ENCODE results near the gene CNTN5.
"Not testable (repeated sequence)": the region's sequence is repeated elsewhere in the genome, so short reads cannot be mapped to it uniquely, and the experiment has no call there.

Gene CNTN5

GRCh38 chr11:100151944-100152343 is 1131.2 kb downstream of the CNTN5 start:
- no peak for DNase-seq

DNA sequence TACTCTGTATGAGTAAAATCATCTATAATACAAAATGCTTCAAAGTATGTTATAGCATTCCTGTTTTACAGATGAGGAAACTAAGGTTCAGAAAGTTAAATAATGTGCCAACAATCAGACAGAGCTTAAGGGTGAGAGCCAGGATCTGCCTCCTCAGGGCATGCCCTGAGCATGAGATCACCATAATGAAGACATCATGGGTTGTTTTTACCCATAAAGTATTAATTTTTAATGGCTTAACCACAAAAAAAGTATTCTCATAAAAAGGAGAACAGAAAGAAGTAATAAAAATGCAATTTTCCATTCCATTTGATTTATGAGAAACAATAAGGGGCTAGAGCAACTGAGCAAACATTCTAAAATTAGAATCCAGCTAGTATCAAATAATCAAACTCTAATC is 1132.0 kb downstream of the CNTN5 start:
- DNase-seq = no peak

GRCh38 chr11:100163471-100163870 is 1142.7 kb downstream of the CNTN5 start:
- DNase-seq = no peak

DNA sequence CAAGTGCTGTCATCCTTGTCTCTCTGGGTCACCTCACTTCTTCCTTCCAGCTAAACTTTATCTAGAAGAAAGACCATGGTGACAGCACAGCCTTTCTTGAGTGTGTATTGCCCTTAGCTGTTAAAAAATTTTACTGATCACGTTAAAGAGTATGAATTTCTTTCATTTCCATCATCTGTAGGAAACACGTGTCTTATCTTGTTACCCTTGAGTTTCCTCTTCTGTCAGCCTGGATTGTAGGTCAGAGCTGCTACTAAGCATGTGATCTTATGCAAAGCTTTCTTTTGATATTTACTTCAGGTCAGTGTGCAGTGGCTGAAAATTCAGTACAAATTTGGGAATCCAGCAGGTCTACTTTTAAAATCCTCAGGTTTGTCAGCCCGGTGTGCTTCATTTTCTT is 1154.1 kb downstream of the CNTN5 start:
- DNase-seq = no peak

DNA sequence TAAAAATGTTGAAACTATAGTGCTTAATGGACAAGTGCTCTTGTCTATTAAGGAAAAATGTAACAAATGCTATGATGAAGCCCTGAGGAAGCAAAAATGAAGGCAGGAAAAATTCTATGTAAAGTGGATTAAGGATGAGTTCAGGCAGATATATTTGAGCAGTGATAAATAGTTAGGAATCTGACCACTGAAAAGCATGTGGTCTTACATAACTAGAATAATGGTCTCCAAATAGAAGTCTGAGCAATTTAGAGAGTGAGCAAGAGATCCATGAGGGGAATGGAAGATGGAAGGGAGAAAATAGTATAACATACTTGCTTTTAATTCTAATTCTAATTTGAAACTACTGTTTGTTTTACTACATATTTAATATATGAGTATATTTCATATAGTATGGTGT is 1155.7 kb downstream of the CNTN5 start:
- DNase-seq = no peak

- no peak for DNase-seq
Observed at GRCh38 chr11:100177651-100178050, 1156.9 kb downstream of the CNTN5 start.

- no peak for DNase-seq
Observed at GRCh38 chr11:100182350-100182749, 1161.6 kb downstream of the CNTN5 start.

DNA sequence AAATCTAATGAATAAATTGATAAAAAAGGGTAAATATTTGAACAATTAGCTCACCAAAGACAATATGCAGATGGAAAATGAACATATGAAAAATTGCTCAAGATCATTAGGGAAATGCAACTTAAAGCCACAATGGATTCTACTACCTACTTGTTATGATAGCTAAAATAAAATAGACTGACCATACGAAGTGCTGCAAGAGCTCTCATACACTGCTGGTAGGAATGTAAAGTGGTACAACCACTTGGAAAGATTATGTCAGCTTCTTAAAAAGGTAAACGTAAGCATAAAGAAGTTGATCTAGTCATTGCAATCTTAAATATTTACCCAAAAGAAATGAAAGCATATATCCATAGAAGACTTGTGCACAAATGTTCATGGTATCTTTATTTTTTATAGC is 1162.2 kb downstream of the CNTN5 start:
- DNase-seq = no peak

- DNase-seq = no peak
Observed at GRCh38 chr11:100185588-100185987, 1164.8 kb downstream of the CNTN5 start.

GRCh38 chr11:100188137-100188783 is 1167.5 kb downstream of the CNTN5 start:
- no peak for DNase-seq

GRCh38 chr11:100190395-100190794 is 1169.6 kb downstream of the CNTN5 start:
- DNase-seq = no peak

DNA sequence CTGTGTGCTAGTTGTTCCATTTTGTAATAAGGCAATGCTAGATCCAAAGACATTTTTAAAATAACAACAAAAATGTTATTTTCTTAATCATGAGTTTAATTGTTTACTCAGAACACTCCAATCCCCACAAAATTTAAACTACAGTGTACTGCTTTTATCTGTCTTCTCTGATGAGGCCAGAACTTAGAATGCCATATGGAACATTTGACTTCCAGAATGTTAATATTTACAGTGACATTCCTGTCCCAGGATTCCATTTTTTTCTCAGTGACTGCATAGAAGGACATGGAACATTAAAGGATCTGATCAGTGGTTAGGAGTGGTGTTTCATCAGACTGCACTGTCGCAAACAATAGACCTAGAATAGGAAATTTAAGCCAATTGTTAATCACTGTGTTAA is 1171.4 kb downstream of the CNTN5 start:
- DNase-seq = no peak

- no peak for DNase-seq
Observed at GRCh38 chr11:100203789-100204188, 1183.0 kb downstream of the CNTN5 start.

GRCh38 chr11:100205926-100206325 is 1185.2 kb downstream of the CNTN5 start:
- DNase-seq = no peak

DNA sequence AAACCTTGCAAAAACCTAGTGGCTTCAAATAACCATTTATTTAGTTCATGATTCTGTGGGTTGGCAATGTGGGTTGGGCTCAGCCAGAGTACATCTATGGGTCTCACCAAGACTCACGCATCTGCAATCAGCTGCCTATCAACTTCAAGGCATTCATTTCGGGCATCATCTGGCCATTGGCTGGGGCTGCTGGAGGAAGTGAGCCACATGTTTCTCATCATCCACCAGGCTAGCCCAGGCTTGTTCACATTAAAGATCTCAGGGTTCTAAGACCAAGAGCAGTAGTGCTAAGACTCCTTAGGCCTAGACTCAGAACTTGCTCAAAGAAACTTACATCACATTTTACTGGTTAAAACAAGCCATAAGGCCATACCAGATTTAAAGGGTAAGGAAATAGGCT is 1187.5 kb downstream of the CNTN5 start:
- DNase-seq = no peak

GRCh38 chr11:100214791-100215190 is 1194.0 kb downstream of the CNTN5 start:
- no peak for DNase-seq

- DNase-seq = no peak
Observed at GRCh38 chr11:100220801-100221200, 1200.1 kb downstream of the CNTN5 start.

- DNase-seq = no peak
Observed at GRCh38 chr11:100221791-100222190, 1201.0 kb downstream of the CNTN5 start.

DNA sequence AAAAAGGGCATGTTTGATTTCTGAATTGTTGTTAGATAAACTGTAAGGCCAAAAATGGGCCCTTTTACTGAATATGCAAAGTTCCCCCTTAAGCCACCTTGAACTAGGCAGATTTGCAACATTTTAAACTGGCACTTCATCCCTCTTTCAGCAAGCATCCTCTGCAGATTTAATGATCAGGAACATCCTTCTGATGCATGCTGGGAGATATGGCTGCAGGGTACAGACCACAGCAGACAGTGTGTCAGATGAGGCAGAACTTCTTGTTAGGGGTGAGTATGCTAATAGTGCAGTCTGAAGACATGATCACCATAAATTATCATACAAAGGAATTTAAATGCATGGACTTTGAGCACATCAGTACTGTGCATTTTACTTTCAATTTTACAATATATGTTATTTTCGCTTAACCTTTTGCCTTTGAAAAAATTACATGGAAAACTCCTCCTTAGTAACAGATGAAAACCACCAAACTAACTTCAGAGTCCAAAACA is 1203.8 kb downstream of the CNTN5 start:
- no peak for DNase-seq

DNA sequence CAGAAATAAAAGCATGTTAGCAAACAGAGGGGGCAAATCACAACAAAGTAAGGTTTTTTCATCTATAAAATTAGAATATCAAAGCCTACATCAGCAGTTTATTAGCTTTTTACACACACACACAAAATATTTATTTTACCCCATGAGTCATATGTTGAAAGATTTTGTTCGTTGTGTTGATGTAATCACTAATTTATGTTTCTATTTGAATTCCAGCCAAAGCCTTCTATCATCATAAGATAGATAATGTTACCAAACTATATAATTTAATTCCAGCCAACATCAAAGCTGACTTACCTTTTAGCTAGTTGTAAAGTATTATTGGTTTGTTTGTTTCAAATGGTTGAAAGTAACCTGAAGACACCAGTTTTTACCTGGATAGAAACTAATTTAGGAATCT is 1208.3 kb downstream of the CNTN5 start:
- no peak for DNase-seq

DNA sequence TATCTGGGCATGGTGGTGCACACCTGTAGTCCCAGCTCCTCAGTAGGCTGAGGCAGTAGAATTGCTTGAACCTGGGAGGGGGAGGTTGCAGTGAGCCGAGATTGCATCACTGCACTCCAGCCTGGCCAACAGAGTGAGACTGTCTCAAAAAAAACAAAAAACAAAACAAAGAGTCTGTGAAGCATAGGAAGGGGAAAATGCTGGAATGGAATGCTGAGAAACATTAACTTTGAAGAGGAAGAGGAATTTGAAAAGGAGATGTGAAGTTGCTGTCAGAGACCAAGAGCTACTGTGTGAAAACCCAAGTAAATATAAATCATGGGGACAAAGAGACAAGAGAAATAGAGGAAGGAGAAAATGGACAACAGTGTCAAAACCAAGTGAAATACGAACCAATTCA is 1211.3 kb downstream of the CNTN5 start:
- DNase-seq = no peak

- DNase-seq = no peak
Observed at GRCh38 chr11:100235085-100235484, 1214.3 kb downstream of the CNTN5 start.

DNA sequence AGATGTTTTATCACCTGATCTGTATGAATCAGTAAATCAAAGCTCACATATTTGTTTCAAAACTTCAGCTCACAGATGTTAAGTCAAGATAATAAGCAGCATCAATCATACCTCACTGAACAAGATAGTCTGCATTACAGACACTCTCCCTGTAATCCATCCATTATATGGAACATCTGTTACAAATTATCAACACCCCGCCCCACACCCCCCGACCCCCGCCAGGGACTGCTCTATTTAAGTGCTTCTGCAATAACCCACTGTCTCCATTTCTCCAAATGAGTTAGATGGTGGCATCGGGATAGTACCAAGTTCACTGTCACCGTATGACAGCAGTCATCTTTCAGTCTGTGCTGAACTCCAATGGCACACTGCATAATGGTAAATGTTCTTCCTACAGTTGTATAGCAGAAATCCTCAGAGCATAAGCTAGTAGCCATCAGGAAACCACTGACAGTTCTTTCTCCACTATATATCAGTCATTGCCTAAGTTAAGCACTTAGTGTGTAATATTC is 1219.3 kb downstream of the CNTN5 start:
- DNase-seq = no peak

DNA sequence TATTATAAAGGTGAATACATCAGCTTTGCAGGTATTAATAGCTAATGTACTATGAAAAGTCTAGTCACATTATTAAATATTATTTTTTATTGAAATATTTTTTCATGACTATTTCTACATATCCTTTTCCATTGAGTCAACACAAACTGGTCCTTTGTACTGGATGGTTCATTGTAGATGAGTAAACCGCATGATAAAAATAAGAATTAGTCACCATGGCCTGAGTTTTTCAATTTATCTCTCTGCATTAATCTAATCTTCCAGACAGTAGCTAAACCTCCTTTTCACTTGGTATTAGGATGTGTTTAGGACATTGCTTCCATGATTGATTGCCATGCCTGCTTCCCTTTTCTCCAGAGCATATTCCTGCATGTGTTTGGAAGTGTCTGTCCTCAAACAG is 1227.0 kb downstream of the CNTN5 start:
- DNase-seq = no peak

- DNase-seq = not testable (repeated sequence)
Observed at GRCh38 chr11:100257238-100257803, 1236.6 kb downstream of the CNTN5 start.

Measured in suppressor macrophage treated with lipopolysaccharide for 4 hours (primary cell).